H1 (cell line): ENCODE data around the gene RGS9. TPM values are rescaled to one million over a fixed set of nuclear protein-coding genes. Genes with fewer than 3 reads are reported as not detected.

ENCODE experiments used
- CTCF ChIA-PET: fragments of 300-600 bp; sonication (Branson Sonifier 250); formaldehyde crosslinking; loops from one replicate; lab custom pipeline; 2021; ENCODE audit not compliant: partially characterized antibody; lab: Charles Lee
- POLR2A ChIA-PET: fragments of 300-600 bp; sonication (Branson Sonifier 250); formaldehyde crosslinking; loops from one replicate; lab custom pipeline; 2021; ENCODE audit warnings: inconsistent platforms; ENCODE audit not compliant: partially characterized antibody; lab: Charles Lee
- DNase-seq, 2 experiments: peaks; one replicate each; pipeline versions ENCODE4 v3.0.0 to v3.0.0-alpha.2; 2010 to 2022; ENCODE audit warnings: low spot score in 2 of 2, low read depth in 1 of 2, mixed read lengths in 1 of 2
- FAIRE-seq: peaks from 2 replicates; lab custom pipeline; 2011; peaks lifted over from hg19 to GRCh38; lab: Jason Lieb, UNC
- H2AFZ ChIP-seq: 2 replicates; pipeline ENCODE4 v1.8.1; 2012; ENCODE audit warnings: low read length, inconsistent platforms
- H2AK5ac ChIP-seq: 2 replicates; pipeline ENCODE4 v1.6.1; 2013; ENCODE audit warnings: low read depth, low read length
- H2BK120ac ChIP-seq: replicated peaks from 2 replicates; pipeline ENCODE3; 2013; ENCODE audit warnings: low read depth, low read length, inconsistent platforms
- H2BK12ac ChIP-seq: 2 replicates; pipeline ENCODE4 v1.6.1; 2013; ENCODE audit warnings: low read depth, low read length
- H2BK15ac ChIP-seq: 2 replicates; pipeline ENCODE4 v1.6.1; 2013; ENCODE audit warnings: low read length
- H2BK20ac ChIP-seq: 2 replicates; pipeline ENCODE4 v1.6.1; 2013; ENCODE audit warnings: low read length
- H2BK5ac ChIP-seq: 2 replicates; pipeline ENCODE4 v1.6.1; 2013; ENCODE audit warnings: low read depth, low read length
- H3K14ac ChIP-seq: 2 replicates; pipeline ENCODE4 v1.6.1; 2013; ENCODE audit warnings: inconsistent platforms; ENCODE audit not compliant: insufficient read length
- H3K18ac ChIP-seq: 2 replicates; pipeline ENCODE4 v1.6.1; 2013; ENCODE audit warnings: low read length; ENCODE audit errors: extremely low read depth
- H3K23ac ChIP-seq: 2 replicates; pipeline ENCODE4 v1.6.1; 2013; ENCODE audit warnings: inconsistent platforms; ENCODE audit not compliant: insufficient read length
- H3K23me2 ChIP-seq: 2 replicates; pipeline ENCODE4 v1.6.1; 2013; ENCODE audit warnings: low read depth, low read length
- H3K27ac ChIP-seq: 2 replicates; pipeline ENCODE4 v1.6.1; 2011; ENCODE audit warnings: low read depth, low read length, inconsistent platforms
- H3K27me3 ChIP-seq, 4 experiments: replicated peaks in 1 of 4; 1 replicate in 1 of 4; 2 replicates in 3 of 4; pipeline versions ENCODE4 v1.6.1 to v1.8.1; 2011 to 2013; ENCODE audit warnings: low read length in 3 of 4, mild to moderate bottlenecking in 3 of 4, inconsistent platforms in 2 of 4, mixed read lengths in 2 of 4, moderate library complexity in 1 of 4; ENCODE audit not compliant: control insufficient read depth in 3 of 4, insufficient read depth in 3 of 4; ENCODE audit errors: extremely low read depth in 1 of 4
- H3K36me3 ChIP-seq, 4 experiments: 2 replicates each; pipeline versions ENCODE4 v1.6.1 to v1.8.1; 2011 to 2013; ENCODE audit warnings: mild to moderate bottlenecking in 4 of 4, low read length in 3 of 4, moderate library complexity in 2 of 4, control low read depth in 1 of 4, inconsistent platforms in 1 of 4; ENCODE audit not compliant: insufficient read depth in 4 of 4, control insufficient read depth in 2 of 4
- H3K4ac ChIP-seq: replicated peaks from 2 replicates; pipeline ENCODE3; 2013; ENCODE audit warnings: low read length, low read depth, mixed read lengths, inconsistent platforms; ENCODE audit not compliant: insufficient read length
- H3K4me1 ChIP-seq, 4 experiments: replicated peaks in 1 of 4; 1 replicate in 1 of 4; 2 replicates in 3 of 4; pipeline versions ENCODE4 v1.6.1 to v1.8.1; 2011 to 2013; ENCODE audit warnings: low read length in 3 of 4, inconsistent platforms in 2 of 4, mixed read lengths in 1 of 4; ENCODE audit not compliant: insufficient read depth in 4 of 4, control insufficient read depth in 3 of 4
- H3K4me2 ChIP-seq, 2 experiments: 2 replicates each; pipeline versions ENCODE4 v1.6.1 to v1.8.1; 2011 to 2013; ENCODE audit warnings: low read depth in 2 of 2, low read length in 2 of 2, control low read depth in 1 of 2, inconsistent platforms in 1 of 2, mild to moderate bottlenecking in 1 of 2; ENCODE audit not compliant: insufficient read depth in 1 of 2
- H3K4me3 ChIP-seq, 4 experiments: fragments of 200-600, 300-600 bp in 1 of 4; sonication (generic), shearing (Covaris generic), sonication (Bioruptor Twin) in 1 of 4; 2 replicates each; pipeline versions ENCODE4 v1.5.1 to v1.8.1; 2011 to 2016; ENCODE audit warnings: low read length in 4 of 4, low read depth in 3 of 4, control low read depth in 2 of 4, inconsistent platforms in 2 of 4, mild to moderate bottlenecking in 2 of 4, mixed read lengths in 1 of 4, moderate library complexity in 1 of 4; ENCODE audit not compliant: insufficient read depth in 2 of 4; ENCODE audit errors: extremely low read depth in 1 of 4
- H3K56ac ChIP-seq: replicated peaks from 2 replicates; pipeline ENCODE3; 2013; ENCODE audit warnings: low read depth, mild to moderate bottlenecking, mixed read lengths, low read length, inconsistent platforms; ENCODE audit not compliant: insufficient read length
- H3K79me1 ChIP-seq: 2 replicates; pipeline ENCODE4 v1.6.1; 2013; ENCODE audit warnings: low read depth, low read length, control low read depth
- H3K79me2 ChIP-seq, 2 experiments: 2 replicates each; pipeline versions ENCODE4 v1.6.1 to v1.8.1; 2012 to 2013; ENCODE audit warnings: low read length in 2 of 2, mild to moderate bottlenecking in 2 of 2, inconsistent platforms in 1 of 2; ENCODE audit not compliant: insufficient read depth in 2 of 2, control insufficient read depth in 1 of 2
- H3K9ac ChIP-seq, 4 experiments: replicated peaks in 1 of 4; 1 replicate in 1 of 4; 2 replicates in 3 of 4; pipeline versions ENCODE4 v1.6.1 to v1.8.1; 2011 to 2013; ENCODE audit warnings: low read depth in 3 of 4, low read length in 3 of 4, control low read depth in 2 of 4, mild to moderate bottlenecking in 2 of 4, moderate library complexity in 2 of 4, inconsistent platforms in 1 of 4; ENCODE audit errors: extremely low read depth in 1 of 4
- H3K9me3 ChIP-seq, 2 experiments: 2 replicates each; pipeline versions ENCODE4 v1.6.1 to v1.8.1; 2012 to 2013; ENCODE audit warnings: mild to moderate bottlenecking in 2 of 2, moderate library complexity in 2 of 2, control low read depth in 1 of 2, inconsistent platforms in 1 of 2, low read depth in 1 of 2, low read length in 1 of 2, mixed read lengths in 1 of 2; ENCODE audit not compliant: insufficient read depth in 2 of 2
- H4K20me1 ChIP-seq, 2 experiments: replicated peaks in 1 of 2; 2 replicates each; pipeline versions ENCODE3 to v1.8.1; 2011 to 2013; ENCODE audit warnings: inconsistent platforms in 2 of 2, low read length in 2 of 2, mild to moderate bottlenecking in 1 of 2; ENCODE audit not compliant: insufficient read depth in 2 of 2, control insufficient read depth in 1 of 2
- H4K5ac ChIP-seq: 2 replicates; pipeline ENCODE4 v1.6.1; 2013; ENCODE audit warnings: low read length, low read depth, mixed read lengths, inconsistent platforms; ENCODE audit not compliant: insufficient read length
- H4K8ac ChIP-seq: 2 replicates; pipeline ENCODE4 v1.8.0; 2013; ENCODE audit warnings: mild to moderate bottlenecking, moderate library complexity, low read length, inconsistent platforms; ENCODE audit not compliant: insufficient read depth; ENCODE audit errors: extremely low read depth
- H4K91ac ChIP-seq: replicated peaks from 2 replicates; pipeline ENCODE3; 2013; ENCODE audit warnings: low read length, mixed read lengths, inconsistent platforms; ENCODE audit not compliant: insufficient read length
- CHD2 ChIP-seq: IDR thresholded peaks from 2 replicates; pipeline ENCODE4 v1.6.1; 2012; ENCODE audit warnings: low read length, improper control_type of control experiment
- CTBP2 ChIP-seq: IDR thresholded peaks from 2 replicates; pipeline ENCODE4 v1.7.0; 2011; ENCODE audit warnings: borderline replicate concordance, mild to moderate bottlenecking, moderate library complexity, mixed read lengths, low read length; ENCODE audit not compliant: insufficient read depth, insufficient read length
- EZH2 ChIP-seq: fragments of 200-600 bp; sonication (generic); IDR thresholded peaks from 2 replicates; pipeline ENCODE4 v1.7.1; 2012; ENCODE audit warnings: low read depth, mild to moderate bottlenecking, moderate library complexity, low read length, inconsistent platforms; ENCODE audit not compliant: severe bottlenecking
- JUN ChIP-seq: IDR thresholded peaks from 2 replicates; pipeline ENCODE4 v1.6.1; 2011; ENCODE audit warnings: low read depth, mild to moderate bottlenecking, improper control_type of control experiment, low read length
- KDM1A ChIP-seq: fragments of 200-600, 300-600 bp; sonication (generic); IDR thresholded peaks from 2 replicates; pipeline ENCODE4 v1.7.1; 2016; ENCODE audit warnings: mild to moderate bottlenecking, low read length, borderline replicate concordance
- KDM5A ChIP-seq: fragments of 200-600 bp; IDR thresholded peaks from 2 replicates; pipeline ENCODE4 v1.7.1; 2012; ENCODE audit warnings: mild to moderate bottlenecking, low read length, inconsistent platforms, mixed read lengths
- NANOG ChIP-seq: IDR thresholded peaks from 2 replicates; pipeline ENCODE4 v1.6.1; 2011; ENCODE audit warnings: low read length, low read depth, mild to moderate bottlenecking, inconsistent platforms; ENCODE audit not compliant: insufficient read depth, poor library complexity, severe bottlenecking
- POLR2A ChIP-seq, 2 experiments: IDR thresholded peaks; 1 replicate in 1 of 2; 2 replicates in 1 of 2; pipeline ENCODE4 v1.6.1; 2011; ENCODE audit warnings: low read depth in 2 of 2, low read length in 2 of 2, mild to moderate bottlenecking in 2 of 2; ENCODE audit errors: control extremely low read depth in 1 of 2
- RBBP5 ChIP-seq: IDR thresholded peaks from 2 replicates; pipeline ENCODE4 v1.7.1; 2012; ENCODE audit warnings: low read depth, mild to moderate bottlenecking, inconsistent platforms, low read length, moderate library complexity, borderline replicate concordance
- SP1 ChIP-seq: IDR thresholded peaks from 2 replicates; pipeline ENCODE4 v1.6.1; 2011; ENCODE audit warnings: low read depth, low read length
- SP4 ChIP-seq: IDR thresholded peaks from 2 replicates; pipeline ENCODE4 v1.6.1; 2012; ENCODE audit warnings: low read length, inconsistent platforms
- SUZ12 ChIP-seq: fragments of 200-600 bp; sonication (generic); IDR thresholded peaks from 2 replicates; pipeline ENCODE4 v1.6.1; 2012; ENCODE audit warnings: mild to moderate bottlenecking, inconsistent platforms, low read length, moderate library complexity, mixed read lengths
- WGBS, 2 experiments: shearing (Covaris generic) in 1 of 2; methylation state at CpG; one replicate each; pipeline versions ENCODE4 v1.1.6 to v1.1.7; 2013 to 2015; ENCODE audit warnings: low lambda C conversion rate in 2 of 2, mixed read lengths in 2 of 2, inconsistent platforms in 1 of 2, low coverage in 1 of 2, missing lambda C conversion rate in 1 of 2; ENCODE audit not compliant: insufficient replicate concordance in 2 of 2, insufficient coverage in 1 of 2, insufficient read length in 1 of 2; ENCODE audit errors: extremely low coverage in 1 of 2, missing lambda C conversion rate in 1 of 2; 5-methylcytosine and 5-hydroxymethylcytosine counted together
- polyA plus RNA-seq, 7 experiments: library from polyadenylated mRNA; depleted of rRNA in 3 of 7; stranded (reverse) in 5 of 7; unstranded in 2 of 7; fragments of >200 nt in 5 of 7; fragments of 200-250 nt in 2 of 7; gene quantifications; 1 replicate in 5 of 7; 2 replicates in 1 of 7; 4 replicates in 1 of 7; pipeline versions ENCODE4 v1.2.1 to v1.2.3, GENCODE V29; 2011 to 2013; ENCODE audit warnings: missing spikeins in 2 of 7, mixed read lengths in 2 of 7
- total RNA-seq: library from RNA; stranded (reverse); fragmentation: NEBNext Ultra II Directional; extraction: Animal tissue kit (Norgen Biotek cat#: 25700); gene quantifications from 2 replicates; pipeline ENCODE4 v1.2.1, GENCODE V29; 2021

The RGS9 gene
- total and polyA plus RNA-seq, 2 of the 8 experiments (the other 6 are each of a cell fraction or from before 2014, with no cell fraction given) = 8.9 to 20.5 TPM

DNA sequence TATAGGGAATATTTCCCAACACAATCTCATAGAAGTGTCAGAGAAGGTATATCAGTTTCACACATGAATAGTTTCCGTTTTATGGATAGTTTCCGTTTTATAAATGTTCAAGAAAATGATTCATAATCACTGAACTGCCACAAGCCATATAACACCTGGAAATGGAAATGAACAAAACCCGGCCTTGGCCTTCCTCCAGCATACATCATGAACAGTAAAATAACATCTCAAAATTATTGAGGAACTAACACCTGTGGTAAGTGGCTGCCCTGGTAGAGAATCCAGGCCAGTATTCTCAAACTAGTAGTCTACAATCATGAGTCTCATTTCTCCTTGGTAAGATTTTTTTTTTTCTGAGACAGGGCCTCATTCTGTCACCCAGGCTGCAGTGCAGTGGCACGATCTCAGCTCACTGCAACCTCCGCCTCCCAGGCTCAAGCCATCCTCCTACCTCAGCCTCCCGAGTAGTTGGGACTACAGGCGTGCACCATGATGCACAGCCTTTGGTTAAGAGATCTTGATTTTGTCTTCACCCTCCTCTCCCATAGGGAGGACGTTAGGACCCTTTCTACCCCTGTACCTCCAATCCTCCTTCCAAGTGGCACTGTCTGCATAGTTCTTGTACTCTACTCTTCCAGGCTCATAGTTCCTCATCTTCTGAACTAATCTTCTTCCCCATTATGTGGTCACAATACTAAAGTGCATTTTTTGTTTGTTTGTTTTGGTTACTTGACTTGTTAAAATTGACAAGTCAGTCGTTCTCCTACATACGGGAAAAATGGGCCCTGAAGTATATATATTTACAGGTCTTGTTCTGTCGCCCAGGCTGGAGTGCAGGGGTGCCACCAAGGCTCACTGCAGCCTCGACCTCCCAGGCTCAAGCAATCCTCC lies 15.0 kb upstream of the RGS9 start:
- Histone ChIP-seq H2BK15ac (no peak overlapping the region), H3K56ac (no peak overlapping the region), H3K79me1 (no peaks in the 10 kb centered on the region), H3K9ac (no peak overlapping the region), H3K18ac (no peak overlapping the region), H4K91ac (no peak overlapping the region), H2BK120ac (no peak overlapping the region), H2BK12ac (no peak overlapping the region), H3K79me2 (no peaks in the 10 kb centered on the region), H3K4me3 (peak overlapping the region in 2 of 4 experiments; percentile 51 to 68; a peak in 3 of 8 replicates), H3K4me2 (peak overlapping the region in 1 of 2 experiments; percentile 47; a peak in 2 of 4 replicates), H3K27ac (no peak overlapping the region), H3K36me3 (no peaks in the 10 kb centered on the region), H4K8ac (no peak overlapping the region), H3K9me3 (no peaks in the 10 kb centered on the region), H3K23me2 (no peaks in the 10 kb centered on the region), H2AFZ (no peak overlapping the region), H2BK20ac (no peak overlapping the region), H4K5ac (no peak overlapping the region), H2AK5ac (no peak overlapping the region; the same call in 1 of the 2 replicates), H3K4ac (no peak overlapping the region), H3K4me1 (no peaks in the 10 kb centered on the region), H3K27me3 (no peaks in the 10 kb centered on the region), H4K20me1 (no peaks in the 10 kb centered on the region), H2BK5ac (no peak overlapping the region), H3K14ac (no peak overlapping the region), H3K23ac (no peak overlapping the region)
- ChIA-PET POLR2A (interaction anchor here (0.7 to 1.8 kb wide), 8 partner anchors 9 to 60 kb away, joined by 3 to 9 read pairs (median 3); partner anchors contain the start of gene RGS9), CTCF (interaction anchor here (0.6 to 1.4 kb wide), 2 partner anchors 19 to 50 kb away, joined by 3 to 5 read pairs; no protein-coding TSS in a partner anchor)
- WGBS, 2 experiments = 95% methylated on average over 12 of the region's 12 CpGs; no CpG with 5 or more reads in 1 of the 2 experiments
- FAIRE-seq (no peak), DNase-seq (no peak)
- TF ChIP-seq KDM5A (no peak), SP1 (no peak), RBBP5 (no peak), KDM1A (no peak), SP4 (no peak), POLR2A (IDR thresholded peaks at IDR 0.05; ENCODE audit: control extremely low read depth in 1 of 2, low read depth in 2 of 2, low read length in 2 of 2) (no peak), JUN (no peak), EZH2 (no peak), SUZ12 (no peak), CTBP2 (no peak), NANOG (no peak), CHD2 (no peak)
